Esophagus muscularis mucosa (tissue), 3 donors: Measurements from ENCODE around the gene HMGN1.

Experiments
- POLR2A ChIP-seq: fragments of 450-650 bp; IDR thresholded peaks from one replicate; pipeline ENCODE4 v1.6.1; 2017; ENCODE audit warnings: antibody characterized with exemption, moderate library complexity, mild to moderate bottlenecking, low read depth
- POLR2AphosphoS5 ChIP-seq, 2 donors: sonication (generic); formaldehyde crosslinking; IDR thresholded peaks; one replicate each; pipeline ENCODE4 v1.6.1; 2017; ENCODE audit warnings: antibody characterized with exemption in 2 of 2
- TF ChIP-seq, protein P1 (sequence below), 3 experiments: fragments of 200-600 bp in 2 of 3; fragments of 450-650 bp in 1 of 3; sonication (generic) in 2 of 3; IDR thresholded peaks; one replicate each; pipeline ENCODE4 v1.5.1; 2017 to 2019; ENCODE audit warnings: antibody characterized with exemption in 3 of 3, mild to moderate bottlenecking in 2 of 3, moderate library complexity in 1 of 3

DNA sequence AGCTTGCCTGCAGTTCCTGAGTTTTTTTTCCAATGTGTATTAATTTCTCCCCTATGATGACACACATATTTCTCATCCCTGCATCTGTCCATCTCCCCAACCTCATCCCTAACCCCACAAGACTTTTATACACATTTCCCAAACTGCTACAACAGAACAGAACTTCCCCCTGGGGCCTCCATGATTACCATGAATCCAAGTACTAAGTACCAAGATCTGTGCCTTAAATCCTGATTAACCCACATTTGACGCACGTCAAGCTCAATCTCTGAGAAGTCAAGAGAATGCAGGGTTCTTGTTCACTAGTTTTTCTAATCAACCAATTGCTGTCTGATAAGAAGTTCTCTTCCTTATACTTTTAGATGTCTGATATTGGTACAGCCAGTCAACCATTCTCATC lies 9.7 kb downstream of the HMGN1 start:
- no peak for TF ChIP-seq POLR2AphosphoS5 (IDR thresholded peaks at IDR 0.05)
- TF ChIP-seq, protein P1, sequence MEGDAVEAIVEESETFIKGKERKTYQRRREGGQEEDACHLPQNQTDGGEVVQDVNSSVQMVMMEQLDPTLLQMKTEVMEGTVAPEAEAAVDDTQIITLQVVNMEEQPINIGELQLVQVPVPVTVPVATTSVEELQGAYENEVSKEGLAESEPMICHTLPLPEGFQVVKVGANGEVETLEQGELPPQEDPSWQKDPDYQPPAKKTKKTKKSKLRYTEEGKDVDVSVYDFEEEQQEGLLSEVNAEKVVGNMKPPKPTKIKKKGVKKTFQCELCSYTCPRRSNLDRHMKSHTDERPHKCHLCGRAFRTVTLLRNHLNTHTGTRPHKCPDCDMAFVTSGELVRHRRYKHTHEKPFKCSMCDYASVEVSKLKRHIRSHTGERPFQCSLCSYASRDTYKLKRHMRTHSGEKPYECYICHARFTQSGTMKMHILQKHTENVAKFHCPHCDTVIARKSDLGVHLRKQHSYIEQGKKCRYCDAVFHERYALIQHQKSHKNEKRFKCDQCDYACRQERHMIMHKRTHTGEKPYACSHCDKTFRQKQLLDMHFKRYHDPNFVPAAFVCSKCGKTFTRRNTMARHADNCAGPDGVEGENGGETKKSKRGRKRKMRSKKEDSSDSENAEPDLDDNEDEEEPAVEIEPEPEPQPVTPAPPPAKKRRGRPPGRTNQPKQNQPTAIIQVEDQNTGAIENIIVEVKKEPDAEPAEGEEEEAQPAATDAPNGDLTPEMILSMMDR (IDR thresholded peaks at IDR 0.05) = no peak
- no peak for TF ChIP-seq POLR2A
